Stimulated activated CD8-positive, alpha-beta memory T cell treated with anti-CD3 and anti-CD28 coated beads, Interleukin-4, amount 100 ng/mL, for 48 hours (primary cell): Measurements from ENCODE around the gene LYL1.

Source experiments
- DNase-seq: peaks from one replicate; pipeline ENCODE4 v3.0.0-alpha.2; 2020

The LYL1 gene

DNA sequence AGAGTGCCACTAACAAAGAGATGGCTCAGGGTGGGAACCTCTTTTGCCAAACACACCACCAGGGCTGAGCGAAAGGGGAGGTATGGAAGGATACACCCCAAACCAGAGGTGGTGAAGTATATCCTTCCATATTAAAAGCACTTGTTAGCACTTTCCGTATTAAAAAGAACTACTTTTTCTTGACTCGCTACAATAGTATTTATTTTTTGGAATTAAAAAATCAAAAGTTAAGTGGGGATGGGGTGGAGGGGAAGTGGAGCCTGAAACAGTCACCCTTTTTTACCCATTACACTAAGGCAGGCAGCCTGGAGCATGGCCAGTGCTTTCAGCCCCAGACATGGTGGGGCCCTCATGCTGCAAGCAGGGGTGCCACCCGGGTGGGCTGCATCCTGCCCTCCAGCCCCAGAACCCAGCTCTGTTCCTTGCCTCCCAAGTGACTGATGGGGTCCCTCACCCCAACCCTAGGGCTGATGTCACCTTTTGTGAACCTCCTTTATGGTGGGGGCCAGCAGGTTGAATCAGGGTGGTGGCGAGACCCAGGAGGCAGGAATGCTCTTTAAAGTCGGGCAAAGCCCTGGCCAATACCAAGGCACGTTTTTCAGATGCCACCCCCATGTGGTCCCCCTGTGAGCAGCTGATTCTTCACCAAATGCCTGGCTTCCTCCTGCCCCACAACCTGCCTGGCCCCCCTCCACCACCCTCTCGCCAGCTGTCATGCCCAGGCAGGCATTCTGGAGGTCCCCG is 31.0 kb downstream of the LYL1 start:
- DNase-seq, result no peak

DNA sequence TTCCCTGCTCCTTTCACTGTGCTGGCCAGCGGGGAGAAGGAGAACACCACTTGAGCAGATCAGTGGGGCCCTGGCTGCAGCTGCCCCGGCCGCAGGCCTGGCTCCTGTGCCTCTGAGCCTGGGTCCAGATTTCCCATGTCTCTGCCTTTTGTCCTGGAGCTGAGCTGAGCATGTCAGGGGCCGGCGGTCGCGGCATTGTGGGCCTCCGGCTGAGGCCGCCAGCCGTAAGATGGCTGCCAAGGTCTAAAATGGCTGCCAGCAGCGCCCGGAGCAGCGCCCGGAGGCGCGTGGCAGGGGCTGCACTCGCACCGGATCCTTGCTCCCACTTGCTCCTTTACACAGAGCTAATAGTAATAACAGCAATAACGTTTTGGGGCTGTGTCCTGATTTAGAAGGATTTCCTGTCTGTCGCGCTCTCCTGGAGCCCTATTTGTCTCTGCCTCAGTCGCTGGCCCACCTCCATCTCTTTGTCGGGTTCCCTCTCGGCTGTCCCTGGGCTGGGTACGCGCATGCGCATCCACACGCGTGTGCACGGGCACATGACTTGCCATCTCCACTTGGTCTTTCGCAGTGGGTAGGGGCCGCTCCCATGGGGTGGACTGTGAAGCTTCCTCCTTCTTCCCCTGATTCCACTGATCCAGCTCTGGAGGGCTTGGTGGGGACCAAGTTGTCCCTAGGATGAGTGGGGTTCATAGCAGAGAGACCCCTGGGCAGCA is 32.1 kb downstream of the LYL1 start:
- DNase-seq, result no peak

DNA sequence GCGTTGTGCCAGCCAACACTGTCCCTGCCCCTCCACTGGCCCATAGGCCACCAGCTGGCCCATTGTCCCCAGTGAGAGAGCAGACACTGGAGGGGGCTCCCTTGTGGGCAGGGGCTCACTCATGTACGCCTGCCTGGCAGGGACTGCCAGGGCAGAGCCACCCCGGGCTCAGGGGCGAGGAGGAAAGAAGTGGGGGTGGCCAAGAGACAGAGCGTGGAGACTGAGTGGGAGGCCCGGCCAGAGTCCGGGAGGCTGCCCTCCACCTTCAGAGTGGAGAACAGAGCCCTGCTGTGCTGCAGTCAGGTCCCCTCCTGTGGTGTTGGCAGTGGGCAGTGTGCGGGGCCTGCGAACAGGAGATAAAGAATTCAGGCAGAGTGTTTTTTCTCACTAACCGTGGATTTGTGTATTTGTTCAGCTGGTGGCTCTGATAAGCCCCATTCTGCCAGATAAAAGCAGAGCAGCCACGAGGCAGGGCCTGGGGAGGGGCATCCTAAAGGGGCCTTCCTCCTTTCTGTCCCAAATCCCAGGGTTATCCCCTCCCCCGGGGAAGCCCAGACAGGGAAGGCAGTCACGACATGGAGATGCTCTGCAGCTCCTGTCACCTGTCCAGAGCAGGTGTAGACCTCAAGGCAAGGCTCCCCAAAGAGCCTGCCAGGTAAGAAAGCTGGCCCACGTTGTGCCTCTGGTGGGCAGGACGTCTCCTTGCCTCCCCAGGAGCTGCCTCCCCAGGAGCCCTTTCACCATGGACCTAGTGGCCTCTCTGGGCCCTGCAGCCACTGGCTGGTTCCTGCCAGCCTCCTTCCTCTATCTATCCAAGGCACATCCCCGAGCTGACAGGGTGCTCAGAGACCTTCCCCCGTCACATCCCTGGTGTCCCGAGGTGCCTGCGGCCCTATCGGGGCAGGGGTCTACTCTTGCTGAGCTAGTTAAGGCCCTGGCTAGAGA is 33.0 kb downstream of the LYL1 start:
- DNase-seq, result no peak

DNA sequence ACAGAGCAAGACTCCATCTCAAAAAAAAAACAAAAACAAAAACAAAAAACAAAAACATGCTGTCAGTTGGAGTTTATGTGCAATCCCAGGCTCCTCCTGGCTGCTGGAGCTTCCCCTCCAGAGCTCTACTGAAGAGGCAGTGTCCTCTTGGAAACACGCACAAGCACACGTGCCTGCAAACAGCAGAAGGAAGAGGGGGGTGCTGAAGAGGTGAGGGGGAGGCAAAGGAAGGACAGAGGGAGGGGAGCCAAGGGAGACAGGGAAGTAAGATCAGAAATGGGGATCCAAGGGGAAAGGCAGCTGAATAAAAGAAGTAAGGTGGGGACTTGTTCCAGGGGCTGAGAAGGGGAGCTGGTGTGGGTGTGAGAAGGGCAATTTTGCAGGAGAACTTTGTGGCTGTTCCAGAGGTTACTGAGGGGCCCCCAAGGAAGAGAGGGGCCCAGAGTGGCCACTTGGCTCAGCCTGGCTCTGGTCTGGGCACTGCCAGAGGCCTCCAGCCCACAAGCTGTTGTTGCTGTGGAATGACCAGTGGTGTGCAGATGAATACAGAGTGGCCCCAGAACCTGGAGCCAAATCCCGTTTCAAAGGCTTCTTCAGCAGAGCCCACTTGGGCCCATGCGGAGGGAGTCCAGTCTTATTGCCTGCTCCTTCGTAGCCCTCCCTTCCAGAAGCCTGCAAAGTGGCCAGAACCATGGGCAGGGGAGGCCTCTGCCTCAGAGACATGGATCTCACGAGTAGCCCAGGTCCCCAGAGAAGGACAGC is 34.4 kb downstream of the LYL1 start:
- DNase-seq, result no peak

DNA sequence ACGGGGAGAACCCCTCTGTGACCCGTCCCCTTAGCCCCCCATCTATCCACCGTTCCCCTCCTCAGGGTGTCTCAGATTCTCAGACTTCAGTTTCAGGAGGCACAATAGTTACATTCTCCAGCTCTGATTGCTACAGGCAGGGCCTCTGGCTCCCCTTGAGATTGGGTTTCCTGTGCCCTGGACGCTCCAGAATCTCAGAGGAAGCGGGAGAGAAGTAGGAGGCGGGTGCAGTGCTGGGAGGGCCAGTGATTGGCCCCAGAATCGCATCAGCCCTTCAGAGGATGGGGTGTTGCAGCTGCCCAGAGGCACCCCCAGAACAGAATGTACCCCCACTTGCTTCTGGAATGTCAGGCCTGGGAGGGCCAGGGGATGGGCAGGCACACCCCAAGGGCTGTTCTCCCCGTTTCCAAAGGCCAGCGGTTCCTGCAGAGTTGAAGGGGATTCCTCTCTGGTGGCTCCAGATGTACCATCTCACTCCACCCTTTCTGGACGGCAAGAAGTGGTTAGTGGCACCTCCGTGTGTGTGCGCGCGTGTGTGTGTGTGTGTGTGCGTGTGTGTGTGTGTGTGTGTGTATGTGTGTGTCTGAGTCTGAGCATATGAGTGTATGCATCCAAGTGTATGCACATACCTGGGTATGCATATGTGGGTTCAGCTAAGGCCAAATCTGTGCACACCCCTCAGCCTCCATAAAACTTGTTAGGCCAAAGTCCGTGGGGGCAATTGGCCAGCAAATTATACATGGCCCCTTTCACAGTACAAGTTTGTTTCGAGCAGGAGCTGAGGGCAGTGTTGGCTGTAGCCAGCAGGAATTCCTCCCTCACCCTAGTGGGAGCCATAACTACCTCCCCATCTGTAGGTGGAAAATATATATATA is 35.5 kb downstream of the LYL1 start:
- DNase-seq, result no peak

DNA sequence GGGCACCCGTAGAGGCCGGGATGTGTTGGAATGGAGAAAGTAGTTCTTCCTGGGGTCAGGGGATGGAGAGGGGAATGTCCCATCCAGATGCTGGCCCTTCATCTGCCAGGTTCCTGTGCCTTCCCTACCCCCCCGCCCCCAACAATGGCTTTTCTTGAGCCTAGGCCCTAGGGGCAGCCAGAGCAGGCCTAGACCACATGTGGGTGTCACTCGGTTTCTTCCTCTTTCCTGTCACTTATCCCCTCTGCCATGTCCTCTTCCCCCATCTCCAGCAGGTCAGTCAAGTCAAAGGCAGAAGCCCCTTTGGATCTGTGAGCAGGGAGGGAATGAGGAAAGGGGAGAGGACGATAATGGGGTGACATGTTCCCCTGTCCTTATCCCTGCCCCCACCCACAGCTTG is 36.4 kb downstream of the LYL1 start:
- no peak for DNase-seq

DNA sequence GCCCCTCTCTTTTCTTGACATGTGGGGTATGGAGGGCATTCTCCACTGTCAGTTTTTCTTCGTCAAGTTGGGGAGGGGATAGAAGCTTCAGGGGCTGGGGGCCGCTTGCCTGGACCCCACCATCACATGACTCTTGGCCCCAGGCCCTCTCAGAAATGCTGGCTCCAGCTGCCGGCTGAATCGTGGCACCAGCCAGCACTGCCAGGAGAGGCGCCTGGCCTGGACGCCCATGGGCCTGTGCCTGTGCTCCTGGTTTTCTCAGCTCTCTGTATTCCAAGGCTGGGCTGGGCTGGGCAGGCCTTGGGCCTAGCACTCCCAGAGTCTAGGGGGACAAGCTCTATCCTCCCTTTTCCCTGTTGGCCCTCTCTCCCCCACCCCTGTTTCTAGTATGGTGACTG is 38.6 kb downstream of the LYL1 start:
- DNase-seq, result no peak

DNA sequence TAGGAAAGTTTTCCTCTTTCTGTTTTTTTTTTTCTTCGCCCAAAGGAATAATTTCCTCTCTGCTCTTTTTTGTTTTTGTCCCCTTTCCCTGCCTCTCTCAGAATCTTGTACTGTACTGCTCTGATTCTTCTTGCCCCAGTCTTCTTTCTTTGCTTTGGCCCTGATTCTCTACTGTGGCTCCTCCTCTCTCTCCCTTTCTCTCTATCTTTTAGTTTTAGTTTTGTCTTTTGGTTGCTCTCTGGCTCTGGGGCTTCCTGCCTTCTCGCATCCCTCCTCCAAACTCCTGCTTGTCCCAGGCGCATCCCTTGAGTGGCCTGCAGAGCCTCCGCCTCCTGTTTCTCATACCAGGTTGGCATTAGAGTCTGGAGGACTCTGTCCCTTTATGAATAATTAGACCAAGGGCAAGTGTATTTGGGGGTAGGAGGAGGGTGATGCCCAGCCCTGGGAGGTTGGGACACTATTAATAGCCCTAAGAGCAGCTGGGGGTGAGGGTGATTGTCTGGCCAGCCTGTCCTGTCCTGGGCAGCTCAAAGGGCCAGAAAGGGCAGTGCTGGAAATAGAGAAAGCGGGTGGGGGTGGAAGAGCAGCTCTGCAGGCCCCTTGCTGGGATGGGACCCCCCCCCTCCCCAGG is 39.1 kb downstream of the LYL1 start:
- DNase-seq, result no peak

DNA sequence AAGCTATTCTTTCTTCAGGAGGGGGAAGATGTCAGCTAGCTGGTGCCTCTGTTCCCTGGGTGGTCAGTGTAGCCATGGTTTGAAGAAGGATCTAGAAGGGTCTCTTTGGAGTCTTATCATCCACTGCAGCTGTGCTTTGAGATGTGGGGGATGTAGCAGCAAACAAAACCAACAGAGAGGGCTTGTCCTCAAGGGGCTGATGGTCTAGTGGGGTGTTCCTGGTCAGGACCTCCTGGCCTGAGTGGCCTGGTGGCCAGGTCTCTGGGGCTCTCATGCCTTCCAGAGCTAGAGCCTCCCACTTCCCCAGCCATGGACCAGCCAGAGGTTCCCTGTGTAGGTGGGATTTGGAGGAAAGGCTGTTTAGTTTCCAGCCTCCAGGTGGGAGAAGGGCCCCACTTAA is 40.3 kb downstream of the LYL1 start:
- no peak for DNase-seq

DNA sequence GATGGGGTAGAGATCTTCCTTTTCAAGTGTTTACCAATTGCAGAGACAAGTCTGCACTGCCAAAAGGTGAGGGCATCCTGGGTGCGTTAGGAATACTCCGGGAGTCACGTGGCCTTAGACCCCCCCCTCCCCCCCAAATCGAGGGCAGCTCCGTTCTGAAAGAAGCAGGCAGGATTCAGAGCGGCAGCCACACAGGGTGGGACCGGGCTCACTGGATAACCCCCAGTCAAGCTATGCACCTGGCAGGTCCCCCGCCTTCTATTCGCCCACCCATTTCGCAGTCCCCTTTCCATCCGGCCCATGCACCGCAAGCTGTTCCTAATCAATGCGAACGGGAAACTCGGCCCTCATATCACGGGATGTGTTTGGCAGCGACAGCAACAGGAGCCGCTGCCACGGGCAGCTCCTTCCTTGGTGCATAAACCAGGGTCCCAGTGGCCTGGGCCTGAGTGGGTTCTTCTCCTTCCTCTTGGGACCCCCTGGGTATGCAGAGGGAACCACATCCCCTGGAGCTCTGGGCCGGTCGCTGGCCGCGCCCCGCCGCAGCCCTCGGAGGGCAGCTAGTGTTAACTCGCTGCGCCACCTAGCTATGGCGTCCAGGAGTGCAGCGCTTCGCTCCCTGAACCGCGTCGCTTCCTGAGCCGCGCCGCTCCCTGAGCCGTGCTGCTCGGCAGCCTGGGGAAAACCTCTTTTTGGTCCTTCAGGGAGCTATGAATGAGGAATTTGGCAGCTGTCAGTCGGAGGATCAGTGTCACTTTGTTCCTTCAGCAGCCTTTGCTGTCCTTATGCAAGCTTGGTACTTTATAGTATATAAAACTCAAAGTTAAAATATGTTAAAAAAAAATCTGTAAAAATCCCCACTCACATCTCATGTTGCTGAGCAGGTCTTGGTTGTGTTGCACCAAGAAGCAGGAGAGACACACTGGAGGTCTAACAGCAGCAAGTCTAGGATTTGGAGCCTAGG is 41.4 kb downstream of the LYL1 start:
- DNase-seq, result peak; percentile 93

DNA sequence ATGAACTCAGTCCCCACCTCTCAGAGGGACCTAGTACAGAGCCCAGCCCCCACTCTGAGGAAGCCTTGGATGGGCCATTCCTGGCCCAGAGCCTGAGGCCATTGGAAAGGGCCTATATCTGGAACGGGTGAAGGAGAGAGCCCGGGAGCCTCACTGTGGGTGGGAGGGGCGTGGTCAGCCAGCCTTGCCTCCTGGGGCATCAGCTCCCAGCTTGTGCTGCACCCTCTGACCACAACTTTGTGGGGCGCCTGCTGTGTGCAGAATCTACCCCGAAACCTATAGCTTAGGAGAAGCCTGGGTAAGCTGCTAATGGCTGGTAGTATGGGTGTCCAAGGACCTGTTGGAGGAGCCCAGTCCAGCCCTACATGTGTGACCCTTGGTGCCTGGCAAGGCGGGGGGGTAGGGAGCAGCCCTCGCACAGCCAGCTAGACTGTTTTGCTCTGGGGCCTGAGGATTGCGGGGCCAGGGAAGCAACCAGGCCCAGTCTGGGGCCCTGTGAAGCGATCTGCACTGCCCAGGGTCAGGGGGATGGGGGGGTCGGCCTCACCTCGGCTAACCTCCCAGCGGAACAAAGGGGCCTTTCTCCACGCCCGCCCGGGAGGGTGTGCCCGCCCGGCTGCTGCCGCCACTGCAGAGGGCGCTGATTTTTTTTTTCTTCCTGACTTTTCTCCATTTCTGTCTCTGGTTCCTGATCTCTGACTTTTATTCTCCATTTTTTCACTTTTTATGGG is 42.3 kb downstream of the LYL1 start:
- no peak for DNase-seq

DNA sequence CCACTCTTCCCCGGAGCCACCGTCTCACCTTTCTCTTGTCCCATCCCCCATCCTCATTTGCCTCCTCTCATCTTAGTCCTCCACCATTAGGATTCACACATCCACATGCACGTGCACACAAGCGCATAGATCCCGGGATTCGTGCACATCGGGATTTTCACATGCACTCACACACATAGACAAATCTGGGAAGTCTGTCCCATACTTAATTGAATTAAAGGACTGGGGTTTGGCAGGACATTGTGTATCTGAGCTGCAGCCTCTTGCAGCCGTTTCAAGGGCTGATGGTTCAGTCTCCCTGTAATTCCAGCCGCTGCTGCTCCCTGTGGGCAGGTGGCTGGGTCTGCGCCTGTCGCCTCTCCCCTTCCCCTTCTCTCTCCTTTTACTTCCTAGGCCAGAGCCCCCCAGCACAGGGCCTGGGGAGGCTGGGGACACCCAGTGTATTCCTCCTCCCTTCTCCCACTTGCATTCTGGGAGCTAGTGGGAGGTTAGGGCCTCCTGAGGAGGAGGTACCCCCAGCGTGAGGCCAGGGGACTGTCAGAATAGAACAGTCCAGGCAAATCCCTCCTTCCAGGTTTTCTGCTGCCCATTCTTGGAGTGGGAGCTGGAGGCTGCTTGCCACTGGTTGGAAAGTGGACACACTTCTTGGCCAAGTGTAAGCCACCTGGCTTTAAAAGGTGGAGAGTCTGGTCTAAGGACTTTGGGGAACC is 43.6 kb downstream of the LYL1 start:
- no peak for DNase-seq

DNA sequence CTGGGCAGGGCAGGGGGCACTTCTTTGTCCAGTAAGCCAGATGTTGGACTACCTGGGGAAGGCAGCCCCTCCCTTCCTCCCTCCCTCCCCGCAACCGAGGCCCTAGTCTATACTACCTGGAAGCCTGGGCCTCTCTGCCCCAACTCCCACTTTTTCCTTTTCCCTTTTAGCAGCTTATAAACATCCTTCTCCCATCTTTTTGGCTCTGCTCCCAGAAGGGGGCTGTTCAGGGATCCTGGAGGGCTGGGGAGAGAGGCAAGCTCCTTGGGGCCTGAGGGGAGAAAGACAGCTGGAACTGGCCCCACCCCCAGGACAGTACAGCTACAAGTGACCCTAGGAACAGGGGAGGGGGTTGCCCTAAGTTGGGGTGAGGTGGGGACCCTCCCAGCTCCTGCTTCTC is 44.9 kb downstream of the LYL1 start:
- no peak for DNase-seq

DNA sequence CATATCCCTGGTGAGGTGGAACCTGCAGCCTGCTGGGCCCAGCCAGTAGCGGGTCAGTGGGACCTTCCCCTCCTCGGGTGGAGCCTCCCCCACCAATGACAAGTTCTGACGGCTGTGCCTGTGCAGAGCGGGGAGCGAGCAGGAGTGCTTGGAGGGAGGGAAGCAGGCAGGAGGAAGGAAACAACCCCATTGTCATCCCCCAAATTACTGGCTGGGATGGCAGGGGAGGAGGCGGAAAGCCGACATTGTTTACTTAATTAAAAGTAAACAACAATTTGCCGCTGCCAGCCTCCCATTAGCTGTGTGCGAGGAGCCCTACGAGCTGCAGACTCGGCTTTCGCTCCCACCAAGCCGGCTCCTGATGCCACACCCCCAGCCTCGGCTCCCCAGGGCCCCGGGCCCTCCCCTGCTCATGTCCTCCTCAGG is 45.5 kb downstream of the LYL1 start:
- DNase-seq, result no peak

DNA sequence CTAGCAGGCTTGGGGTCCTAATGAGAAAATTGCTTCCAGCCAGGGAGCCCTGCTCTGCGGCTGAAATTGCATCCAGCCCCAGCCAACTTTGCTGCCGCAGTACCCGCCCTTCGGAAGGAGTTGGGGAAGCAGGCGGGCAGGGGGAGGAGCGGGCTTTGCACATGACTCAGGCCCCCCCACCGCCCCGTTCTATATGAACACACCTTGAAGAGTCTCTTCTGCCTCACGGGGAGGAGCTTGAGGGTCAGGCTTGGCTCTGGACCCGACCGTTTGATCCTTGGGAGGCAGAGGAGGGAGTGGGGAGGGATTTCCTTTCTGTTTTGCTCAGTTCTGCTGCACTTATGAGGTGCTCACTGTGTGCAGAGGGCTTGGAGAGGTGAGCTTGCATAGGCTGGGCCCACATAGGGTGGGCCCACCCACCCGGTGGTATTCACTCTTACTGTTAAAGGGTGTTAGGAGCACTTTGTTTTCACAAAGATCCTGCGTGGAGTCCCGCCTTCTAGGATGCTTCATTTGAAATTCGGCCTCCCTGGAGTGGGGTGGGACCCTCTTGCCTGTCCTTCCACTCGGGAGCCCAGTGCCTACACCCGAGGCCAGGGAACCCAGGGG is 46.5 kb downstream of the LYL1 start:
- DNase-seq, result no peak

DNA sequence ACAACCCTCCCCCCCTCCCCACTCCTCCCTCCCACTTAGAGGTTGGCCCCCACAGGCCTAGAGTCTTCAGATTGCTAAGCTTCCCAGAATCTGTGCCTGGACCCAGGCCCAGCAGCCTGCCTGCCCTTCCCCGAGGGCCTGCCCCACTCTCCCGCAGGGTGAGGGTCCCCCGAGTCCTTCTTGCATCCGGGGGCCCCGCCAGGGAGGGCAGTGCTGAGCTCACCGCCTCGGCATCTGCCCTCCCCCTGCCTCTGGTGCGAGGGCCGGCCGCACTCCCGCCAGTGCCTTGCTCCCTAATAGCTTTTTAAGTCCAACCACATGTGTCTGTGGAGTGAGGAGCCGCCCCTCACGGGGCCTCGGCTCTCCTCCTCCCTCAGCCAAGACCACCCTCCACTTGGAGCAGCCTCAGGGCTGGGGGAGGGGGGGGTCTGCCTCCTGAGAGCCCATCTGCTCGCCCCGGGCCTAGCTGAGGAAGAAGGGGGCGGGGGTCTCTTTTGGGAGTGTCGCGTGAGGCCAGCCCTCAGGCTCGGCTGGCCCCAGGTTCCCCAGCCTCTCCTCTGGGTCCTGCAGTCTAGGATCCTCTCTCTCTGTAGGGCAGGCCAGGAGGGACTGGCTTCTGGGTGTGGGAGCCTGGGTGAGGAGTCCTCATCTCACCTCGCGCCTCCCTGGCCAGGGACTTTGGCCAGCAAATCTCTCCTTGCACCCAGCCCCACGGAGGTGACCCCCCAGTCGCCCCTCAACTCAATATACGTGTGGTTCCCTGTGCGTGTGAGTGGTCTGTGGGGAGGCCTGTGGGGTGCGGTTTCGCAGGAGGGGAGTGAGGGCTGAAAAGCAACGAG is 47.2 kb downstream of the LYL1 start:
- no peak for DNase-seq

DNA sequence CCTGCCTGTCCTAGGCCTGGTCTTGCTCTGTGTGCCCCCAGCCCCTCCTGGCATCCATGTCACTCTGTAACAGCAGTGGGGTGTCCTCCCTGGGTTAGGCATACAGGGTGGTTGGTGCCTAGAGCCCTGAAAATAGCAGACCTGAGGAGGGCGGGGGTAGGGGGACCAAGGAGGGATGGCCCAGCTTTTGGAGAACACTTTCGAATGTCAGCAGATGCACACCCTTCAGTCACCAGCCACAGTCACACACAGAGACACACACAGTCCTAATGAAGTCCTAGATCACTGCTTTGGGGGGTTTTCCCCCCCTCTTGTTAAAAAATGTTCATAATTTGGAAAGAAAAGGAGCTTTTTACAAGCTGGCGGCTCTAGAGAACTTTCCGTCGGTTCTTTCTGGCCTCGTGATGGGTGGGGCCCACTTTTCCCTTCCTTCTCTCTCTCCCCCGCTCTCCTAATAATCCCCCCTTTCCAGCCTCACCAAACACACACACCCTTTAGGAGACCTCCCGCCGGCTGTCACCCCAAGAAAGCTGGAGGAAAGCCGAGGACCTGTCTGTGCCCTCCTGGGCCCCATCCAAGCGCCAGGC is 47.9 kb downstream of the LYL1 start:
- no peak for DNase-seq
